NCI-H510A treated with DMSO at 0.1 percent for 48 hours (cell line): Measurements from ENCODE around the gene SLC38A2.
A peak's percentile ranks its signal among the peaks of the same experiment; 100 is the strongest.

Source experiments
- DNase-seq: peaks from one replicate; lab custom pipeline; 2025; lab: John Stamatoyannopoulos, UW

Gene SLC38A2

DNA sequence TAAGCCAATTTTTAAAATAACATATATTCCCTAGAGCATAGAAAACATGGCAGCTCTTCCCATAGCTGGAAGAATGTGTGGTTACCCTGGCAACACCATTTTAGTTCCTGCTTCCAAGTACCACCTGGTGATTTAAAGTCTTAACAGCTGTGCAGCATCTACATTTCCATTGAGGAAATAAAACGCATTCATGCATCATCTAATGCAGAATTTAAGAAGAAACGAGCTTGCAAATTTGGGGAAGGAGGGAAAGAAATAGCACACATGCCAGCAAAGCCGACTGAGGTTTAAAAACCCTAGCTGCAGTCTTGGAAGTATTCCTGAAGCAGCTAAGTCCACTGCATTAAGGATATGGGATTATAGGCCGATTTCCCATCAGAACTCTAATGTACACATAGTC lies 22.8 kb upstream of the SLC38A2 start:
- DNase-seq: no peak

DNA sequence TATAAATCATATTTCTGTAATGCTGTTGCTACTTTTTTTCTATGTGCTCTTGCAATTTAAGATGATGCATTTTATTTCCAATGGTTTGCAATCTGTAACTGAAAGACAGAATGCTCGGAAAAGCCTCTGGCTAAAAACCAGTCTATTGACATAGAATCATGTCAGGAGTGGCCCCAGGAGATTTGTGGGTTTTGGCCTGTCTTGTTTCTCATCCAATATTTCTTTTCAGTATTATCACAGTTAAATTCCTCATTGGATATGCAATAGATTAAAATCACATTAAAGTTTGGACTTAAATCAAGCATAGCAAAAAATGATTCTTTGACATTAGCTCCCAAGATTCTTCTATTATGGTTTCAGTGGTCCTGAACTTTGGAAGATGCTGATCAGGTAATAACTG lies 19.1 kb upstream of the SLC38A2 start:
- DNase-seq: no peak

DNA sequence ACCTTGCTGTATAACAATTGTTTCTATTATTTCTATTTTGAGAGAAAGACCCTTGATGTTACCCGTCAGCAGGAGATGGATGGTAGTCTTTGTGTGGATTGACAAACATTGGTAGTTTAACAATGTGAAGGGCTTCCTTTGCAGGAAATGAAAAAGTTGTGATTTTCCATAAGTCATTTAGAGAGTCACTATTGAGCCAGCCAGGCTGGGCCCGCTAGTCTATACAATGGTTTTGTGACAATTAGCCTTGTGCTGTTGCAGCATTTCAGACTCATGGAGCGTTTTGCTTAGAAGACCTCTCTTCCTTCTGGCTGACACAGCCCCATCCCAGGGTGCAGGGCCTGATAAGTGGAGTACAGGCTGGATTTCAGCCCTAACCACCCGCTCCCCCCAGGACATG lies 18.3 kb upstream of the SLC38A2 start:
- no peak for DNase-seq

DNA sequence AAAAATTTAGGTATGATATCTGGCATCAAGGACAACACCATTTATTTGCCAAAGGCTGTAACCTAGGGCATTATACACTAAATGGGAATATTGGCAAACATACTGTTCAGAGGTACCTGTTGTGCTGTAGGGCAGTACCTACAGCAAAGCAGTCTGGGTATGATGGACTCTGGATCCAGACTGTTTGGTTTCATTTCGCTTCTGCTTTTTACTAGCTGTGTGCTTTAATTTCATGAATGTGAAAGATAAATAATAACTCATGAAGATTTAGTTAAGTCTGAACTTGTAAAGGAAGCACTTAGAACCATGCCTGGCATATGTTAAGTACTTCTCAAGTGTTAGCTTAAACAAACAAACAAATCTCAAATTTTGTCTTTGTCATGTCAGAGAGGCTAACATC lies 17.7 kb upstream of the SLC38A2 start:
- DNase-seq: no peak

DNA sequence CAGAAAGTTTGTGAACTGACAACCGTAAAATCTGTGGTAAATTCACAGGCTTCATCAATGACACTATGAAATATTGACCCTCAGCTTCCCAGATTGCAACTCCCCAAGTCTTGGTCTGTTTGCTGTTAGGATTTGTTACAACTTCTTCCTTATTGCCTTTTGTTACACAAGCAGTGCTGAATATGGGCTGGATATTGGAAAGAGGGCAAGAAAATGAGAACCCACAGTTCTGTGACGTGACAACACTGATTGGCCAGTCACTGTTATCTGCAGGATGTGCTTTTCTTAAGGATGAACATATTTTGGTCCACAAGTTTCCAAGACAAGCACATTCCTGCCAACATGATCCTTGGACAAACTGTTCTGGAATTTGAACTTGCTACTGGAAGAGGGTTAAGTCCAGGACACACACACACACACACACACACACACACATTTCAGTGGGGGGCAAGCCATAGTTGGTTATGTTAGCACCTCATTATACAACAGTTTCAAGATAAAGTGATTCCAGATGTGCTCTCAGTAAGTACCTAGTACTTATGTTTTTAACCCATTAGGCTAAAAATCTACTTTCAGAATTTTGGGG lies 16.6 kb upstream of the SLC38A2 start:
- no peak for DNase-seq

GRCh38 chr12:46388427-46389021 lies 16.0 kb upstream of the SLC38A2 start:
- DNase-seq: no peak

GRCh38 chr12:46387670-46388069 lies 15.1 kb upstream of the SLC38A2 start:
- no peak for DNase-seq

DNA sequence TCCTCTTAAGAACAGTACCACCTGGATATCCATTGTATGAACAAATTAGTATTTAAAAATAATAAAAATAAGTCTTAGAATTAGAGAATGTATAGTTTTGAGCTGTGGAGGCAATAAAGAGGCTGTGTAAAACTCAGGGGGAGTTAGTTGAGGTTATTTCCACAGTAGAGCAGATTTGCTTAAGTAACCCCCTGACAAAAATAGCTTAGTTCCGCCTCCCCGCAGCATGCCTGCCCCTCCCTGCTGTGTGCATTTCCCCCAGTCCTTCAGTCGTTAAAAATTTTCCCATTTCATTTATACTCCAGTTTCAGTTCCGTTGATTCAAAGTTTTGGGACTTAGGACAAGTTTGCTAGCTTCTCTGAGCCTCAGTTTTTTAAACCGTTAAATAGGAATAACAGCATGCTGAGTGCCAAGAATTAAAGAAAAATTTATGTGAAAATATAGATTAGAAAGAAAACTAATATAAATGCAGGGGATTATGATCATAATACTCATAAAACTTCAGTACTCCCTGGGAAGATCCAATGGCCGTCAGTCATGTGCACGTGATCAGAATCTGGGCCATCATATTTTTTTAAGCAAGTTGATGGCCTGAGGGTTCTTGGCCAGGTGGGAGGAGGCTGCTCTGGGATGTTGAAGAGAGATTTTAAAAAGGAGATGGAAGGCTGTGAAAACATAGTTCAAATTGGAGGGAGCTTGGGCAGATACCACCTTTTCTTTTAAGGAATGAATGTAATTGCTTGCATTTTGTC lies 14.5 kb upstream of the SLC38A2 start:
- DNase-seq: no peak

GRCh38 chr12:46386360-46386867 lies 13.8 kb upstream of the SLC38A2 start:
- DNase-seq: no peak

DNA sequence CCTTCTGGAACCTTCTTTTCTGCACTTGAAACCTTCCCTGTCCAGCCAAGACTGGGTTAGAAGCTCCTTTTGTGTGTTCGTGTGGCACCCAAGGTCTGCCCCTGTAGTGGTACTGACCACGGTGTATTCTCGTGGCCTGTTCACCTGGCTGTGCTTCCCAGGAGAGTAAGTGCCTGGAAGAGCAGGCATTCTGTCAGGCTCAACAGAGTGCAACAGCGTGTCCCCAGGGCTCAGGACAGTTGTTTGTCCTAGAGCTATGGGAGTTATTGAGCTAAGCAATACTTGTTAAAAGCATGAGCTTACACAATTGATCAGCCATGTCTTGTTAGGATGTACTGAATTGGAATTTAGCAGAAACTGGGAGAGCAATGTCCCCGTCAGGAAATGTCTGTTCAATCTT lies 12.9 kb upstream of the SLC38A2 start:
- DNase-seq: no peak

GRCh38 chr12:46384451-46385309 lies 12.1 kb upstream of the SLC38A2 start:
- DNase-seq: no peak

- DNase-seq: no peak
Measured at GRCh38 chr12:46383654-46384450, 11.3 kb upstream of the SLC38A2 start.

- peak; percentile 87 for DNase-seq
Measured at GRCh38 chr12:46382964-46383653, 10.5 kb upstream of the SLC38A2 start.

- DNase-seq: no peak
Measured at GRCh38 chr12:46382408-46382963, 9.9 kb upstream of the SLC38A2 start.

DNA sequence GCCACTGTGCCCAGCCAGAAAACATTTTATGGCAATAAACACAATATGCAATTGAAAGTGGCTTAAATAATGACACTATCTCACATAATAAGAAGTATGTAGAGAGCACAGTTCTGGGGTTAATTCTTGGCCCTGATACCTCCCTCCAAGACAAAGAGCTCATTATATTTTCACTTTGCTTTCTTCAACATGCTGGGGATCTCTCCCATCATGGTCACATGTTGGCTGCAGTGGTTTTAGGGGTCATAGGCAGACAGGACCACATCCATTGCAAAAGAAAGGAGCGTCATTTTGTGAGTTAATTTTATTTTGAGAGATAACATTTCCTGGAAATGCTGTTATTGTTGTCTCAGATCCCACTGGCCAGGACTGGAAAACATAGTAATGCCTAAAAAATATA lies 8.3 kb upstream of the SLC38A2 start:
- DNase-seq: no peak

DNA sequence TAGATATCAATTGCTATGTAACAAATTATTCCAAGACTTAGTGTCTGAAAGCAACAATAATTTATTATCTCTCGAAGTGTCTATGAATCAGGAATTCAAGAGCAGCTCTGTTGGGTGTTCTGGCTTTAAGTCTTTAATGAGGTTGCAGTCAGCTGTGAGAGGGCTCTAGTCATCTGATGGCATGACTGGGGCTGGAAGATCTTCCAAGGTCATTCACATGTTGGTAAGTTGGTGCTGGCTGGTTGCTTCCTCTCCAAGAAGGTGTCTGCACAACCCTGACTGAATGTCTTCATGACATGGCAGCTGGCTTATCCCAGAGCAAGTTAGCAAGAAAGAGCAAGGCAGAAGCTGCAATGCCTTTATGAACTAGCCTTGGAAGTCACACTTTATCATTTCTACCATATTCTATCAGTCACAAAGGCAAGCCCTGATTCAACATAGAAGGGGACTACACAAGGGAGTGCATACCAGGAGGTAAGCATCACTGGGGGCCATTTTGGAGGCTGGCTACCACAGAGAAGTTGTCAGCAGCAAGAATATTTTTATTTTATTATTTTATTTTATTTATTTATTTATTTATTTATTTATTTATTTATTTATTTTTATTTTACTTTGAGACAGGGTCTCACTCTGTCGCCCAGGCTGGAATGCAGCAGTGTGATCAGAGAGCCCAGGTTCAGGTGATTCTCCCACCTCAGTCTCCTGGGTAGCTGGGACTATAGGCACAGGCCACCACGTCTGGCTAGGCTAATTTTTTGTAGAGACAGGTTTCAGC lies 7.6 kb upstream of the SLC38A2 start:
- DNase-seq: no peak

DNA sequence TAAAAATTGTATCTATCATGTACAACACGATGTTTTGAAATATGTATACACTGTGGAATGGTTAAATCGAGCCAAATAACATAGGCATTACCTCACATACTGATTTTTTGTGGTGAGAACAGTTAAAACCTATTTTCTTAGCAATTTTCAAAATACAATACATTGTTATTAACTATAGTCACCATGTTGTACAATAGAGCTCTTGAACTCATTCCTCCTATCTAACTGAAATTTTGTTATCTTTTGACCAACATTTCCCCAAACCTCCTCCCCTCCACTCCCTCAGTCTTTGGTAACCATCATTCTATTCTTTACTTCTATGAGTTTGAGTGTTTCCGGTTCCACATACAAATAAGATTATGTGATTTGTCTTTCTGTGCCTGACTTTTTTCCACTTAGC lies 6.8 kb upstream of the SLC38A2 start:
- DNase-seq: no peak

- DNase-seq: no peak
Measured at GRCh38 chr12:46378530-46378929, 6.0 kb upstream of the SLC38A2 start.

GRCh38 chr12:46377678-46378077 lies 5.1 kb upstream of the SLC38A2 start:
- no peak for DNase-seq

DNA sequence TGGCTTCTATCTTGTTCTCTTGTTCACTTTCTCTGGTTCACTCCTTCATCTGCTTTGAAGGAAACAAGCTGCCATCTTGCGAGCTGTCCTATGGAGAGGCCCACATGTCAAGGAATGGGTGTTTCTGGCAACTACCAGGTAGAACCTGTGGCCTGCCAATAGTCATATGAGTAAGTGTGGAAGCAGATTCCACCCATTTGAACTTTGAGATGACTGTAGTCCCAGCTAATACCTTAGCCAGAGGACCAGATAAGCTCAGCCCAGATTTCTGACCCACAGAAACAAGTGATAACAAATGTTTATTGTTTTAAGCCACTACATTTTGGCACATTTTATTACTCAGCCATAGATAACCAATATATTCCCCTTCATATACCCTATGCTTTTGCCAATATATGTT lies 4.0 kb upstream of the SLC38A2 start:
- no peak for DNase-seq
